GM19099 (cell line): ENCODE results near the gene DDX39A.

Source experiments
- POLR2A ChIP-seq: IDR thresholded peaks from 3 replicates; pipeline ENCODE4 v1.6.1; 2011; ENCODE audit warnings: low read depth; ENCODE audit not compliant: insufficient read length; ENCODE audit errors: extremely low read depth

The DDX39A gene

GRCh38 chr19:14412996-14413692 lies 6.0 kb downstream of the DDX39A start:
- no peak for TF ChIP-seq POLR2A

GRCh38 chr19:14412324-14412995 lies 6.7 kb downstream of the DDX39A start:
- TF ChIP-seq POLR2A = no peak

DNA sequence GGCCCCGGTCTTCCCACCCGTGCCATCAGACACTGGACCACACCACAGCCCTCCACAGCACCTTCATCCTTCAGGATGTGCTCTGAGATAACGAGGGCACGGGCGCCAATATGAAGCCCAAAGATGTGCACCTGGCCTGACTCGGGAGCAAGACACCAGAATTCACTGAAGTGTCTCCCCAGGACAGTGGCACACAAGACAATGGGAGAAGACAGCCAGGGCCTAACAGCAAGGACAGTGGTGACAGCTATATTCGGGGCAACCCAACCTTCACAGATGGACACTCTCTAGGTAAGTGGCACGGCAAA lies 7.2 kb downstream of the DDX39A start:
- no peak for TF ChIP-seq POLR2A

DNA sequence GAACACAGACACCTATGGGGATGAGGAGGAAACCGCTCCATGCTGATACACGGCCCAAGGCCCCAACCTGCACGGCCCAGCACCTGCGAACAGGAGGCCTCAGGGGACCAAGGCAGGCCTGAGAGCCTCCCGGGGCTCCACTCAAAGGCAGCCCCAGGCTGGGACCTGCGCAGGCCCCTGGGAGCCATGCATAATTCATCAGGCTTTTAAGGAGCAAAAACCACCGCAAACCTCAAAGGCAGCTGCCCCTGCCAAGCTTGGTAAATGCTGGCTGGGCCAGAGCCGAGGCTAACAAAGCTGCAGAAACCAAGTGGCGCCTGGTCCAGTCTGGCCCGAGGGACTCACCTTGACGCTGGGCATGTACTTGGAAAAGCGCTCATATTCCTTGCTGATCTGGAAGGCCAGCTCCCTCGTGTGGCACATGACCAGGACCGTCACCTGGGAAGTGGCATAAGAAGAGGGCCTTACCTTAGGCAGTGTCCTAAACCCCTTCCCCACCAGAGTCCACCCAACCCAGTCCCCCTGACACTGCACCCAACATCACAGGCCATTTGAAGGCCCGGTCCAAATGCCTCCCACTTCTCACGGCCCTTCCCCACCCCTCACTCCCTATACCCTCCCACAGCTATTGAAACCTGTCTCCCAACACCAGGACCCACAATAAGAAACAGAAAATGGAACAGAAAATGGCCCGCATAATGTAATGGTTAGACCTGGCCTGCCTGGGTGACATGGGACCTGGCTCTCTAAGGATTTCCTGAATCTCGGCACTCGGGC lies 7.8 kb downstream of the DDX39A start:
- TF ChIP-seq POLR2A = no peak

DNA sequence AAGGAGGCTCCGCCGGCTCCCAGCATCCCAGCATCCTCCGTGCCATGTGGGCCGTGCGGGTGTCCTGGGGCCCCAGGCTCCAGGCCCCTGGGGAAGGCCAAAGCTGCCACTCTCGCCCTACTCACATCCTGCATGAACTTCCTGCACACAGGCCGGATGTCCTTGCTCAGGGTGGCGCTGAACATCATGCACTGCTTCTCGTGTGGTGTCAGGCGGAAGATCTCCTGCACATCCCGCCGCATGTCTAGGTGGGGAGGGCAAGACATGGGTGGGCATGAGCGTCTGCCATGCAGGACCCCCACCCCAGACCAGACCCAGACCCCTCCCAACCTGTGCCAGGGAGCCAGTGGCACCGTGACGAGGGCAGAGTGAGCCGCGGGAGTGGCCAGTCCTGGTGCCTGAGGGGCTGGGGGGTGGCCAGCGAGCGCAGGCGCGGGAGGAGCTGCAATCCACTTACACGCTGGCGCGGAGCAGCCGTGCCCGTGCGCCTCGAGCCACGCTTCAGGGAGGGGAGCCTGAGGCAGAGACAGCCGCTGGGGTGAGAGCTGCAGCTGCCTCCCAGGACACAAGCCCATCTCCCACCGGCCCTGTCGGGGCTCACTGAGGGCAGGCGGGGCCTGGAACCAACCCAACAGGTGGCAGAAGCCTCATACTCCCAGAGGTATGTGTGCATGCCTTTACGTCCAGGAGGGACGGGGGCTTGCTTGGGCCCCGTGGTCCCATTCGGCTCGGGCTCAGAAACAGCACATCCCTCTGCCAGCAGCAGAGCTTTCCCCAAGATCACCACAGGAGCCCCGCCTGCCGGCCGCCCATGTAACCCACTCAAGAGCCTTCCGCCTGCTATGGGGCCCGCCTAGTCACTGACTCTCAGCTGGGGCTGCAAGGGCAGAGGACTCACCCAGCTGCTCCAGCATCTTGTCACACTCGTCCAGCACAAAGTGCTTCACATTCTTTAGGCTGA lies 8.8 kb downstream of the DDX39A start:
- no peak for TF ChIP-seq POLR2A

DNA sequence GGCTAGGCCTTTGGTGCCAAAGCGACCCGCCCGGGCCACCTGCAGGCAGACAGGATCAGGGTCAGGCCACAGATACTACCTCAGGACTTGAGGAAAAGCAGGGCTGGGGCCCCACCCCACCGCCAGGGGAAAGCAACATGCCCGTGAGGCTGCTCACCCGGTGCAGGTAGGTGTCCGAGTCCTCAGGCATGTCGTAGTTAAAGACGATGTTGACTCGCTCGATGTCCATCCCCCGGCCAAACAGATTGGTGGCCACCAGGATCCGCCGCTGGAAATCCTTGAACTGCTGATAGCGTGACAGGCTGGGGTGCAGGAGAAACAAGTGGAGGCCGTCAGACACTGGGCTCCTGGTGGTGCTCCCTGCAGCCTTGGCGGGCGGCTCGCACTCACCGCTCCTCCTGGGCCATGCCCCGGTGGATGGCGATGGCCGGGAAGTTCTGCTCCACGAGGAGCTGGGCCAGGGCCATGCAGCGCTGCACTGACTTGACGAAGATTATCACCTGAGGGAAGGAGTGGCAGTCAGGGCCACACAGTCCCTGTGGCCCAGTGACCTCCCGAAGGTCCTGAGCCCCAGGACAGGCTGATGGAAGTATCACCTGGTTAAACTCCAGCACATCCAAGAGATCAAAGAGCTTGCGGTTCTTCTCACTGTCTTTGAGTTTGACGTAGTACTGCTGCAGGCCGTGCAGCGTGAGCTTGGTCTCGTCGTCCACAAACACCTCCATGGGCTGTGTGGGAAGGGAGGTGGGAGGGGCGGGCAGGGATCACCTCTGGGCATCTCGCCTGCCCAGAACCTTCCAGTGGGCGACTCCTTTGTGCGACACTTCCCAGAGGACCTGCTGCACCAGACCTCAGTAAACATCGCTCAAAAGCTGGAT lies 9.8 kb downstream of the DDX39A start:
- peak; percentile 9 for TF ChIP-seq POLR2A

GRCh38 chr19:14408491-14409145 lies 10.5 kb downstream of the DDX39A start:
- no peak for TF ChIP-seq POLR2A

DNA sequence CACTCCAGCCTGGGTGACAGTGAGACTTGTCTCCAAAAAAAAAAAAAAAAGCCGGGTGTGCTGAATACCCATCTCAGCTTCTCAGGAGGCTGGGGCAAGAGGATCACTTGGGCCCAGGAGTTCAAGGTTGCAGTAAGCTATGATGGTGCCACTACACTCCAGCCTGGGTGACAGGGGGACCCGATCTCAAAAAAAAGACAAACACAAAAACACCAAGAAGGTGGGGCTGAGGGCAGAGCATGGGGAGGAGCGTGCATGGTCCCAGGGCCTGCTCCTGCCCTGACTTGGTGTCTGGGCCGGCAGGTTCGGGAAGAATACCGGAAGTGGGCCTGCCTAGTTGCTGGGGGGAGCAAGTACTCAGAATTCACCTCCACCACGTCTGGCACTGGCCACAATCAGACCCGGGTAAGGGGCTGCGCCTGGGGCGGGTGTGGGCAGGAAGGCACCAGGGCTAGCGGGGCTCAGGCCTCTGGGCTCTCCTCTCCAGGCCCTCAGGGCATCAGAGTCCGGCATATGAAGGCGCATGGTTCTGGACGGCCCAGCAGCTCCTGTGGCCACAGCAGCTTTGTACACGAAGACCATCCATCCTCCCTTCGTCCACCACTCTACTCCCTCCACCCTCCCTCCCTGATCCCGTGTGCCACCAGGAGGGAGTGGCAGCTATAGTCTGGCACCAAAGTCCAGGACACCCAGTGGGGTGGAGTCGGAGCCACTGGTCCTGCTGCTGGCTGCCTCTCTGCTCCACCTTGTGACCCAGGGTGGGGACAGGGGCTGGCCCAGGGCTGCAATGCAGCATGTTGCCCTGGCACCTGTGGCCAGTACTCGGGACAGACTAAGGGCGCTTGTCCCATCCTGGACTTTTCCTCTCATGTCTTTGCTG lies 11.3 kb downstream of the DDX39A start:
- TF ChIP-seq POLR2A = peak; percentile 37

- TF ChIP-seq POLR2A = no peak
Measured at GRCh38 chr19:14406645-14407401, 12.3 kb downstream of the DDX39A start.

GRCh38 chr19:14405758-14406644 lies 13.1 kb downstream of the DDX39A start:
- TF ChIP-seq POLR2A = no peak

GRCh38 chr19:14405380-14405757 lies 13.8 kb downstream of the DDX39A start:
- TF ChIP-seq POLR2A = no peak
